Endothelial cell of umbilical vein (primary cell): ENCODE results near the gene SLC25A48. TPM values are rescaled to one million over a fixed set of nuclear protein-coding genes. Genes with fewer than 3 reads are reported as not detected.

ENCODE experiments used
- BruUV-seq: library from RNA; stranded (reverse); fragments of 400-500 nt; replicated peaks from 2 replicates; lab custom pipeline; 2021; lab: Mats Ljungman, UMichigan
- CTCF ChIA-PET: fragments of 300-600, 350-600 bp; sonication (Branson Sonifier 250); formaldehyde crosslinking; loops from one replicate; lab custom pipeline; 2021; ENCODE audit warnings: antibody characterized with exemption, inconsistent platforms; lab: Charles Lee
- POLR2A ChIA-PET: fragments of 300-600, 350-600 bp; sonication (Branson Sonifier 250); formaldehyde crosslinking; loops from one replicate; lab custom pipeline; 2021; ENCODE audit warnings: antibody characterized with exemption, inconsistent platforms; lab: Charles Lee
- DNase-seq: peaks from one replicate; pipeline ENCODE4 v3.0.0-alpha.2; 2011; ENCODE audit warnings: low read depth, low spot score
- FAIRE-seq: peaks from 2 replicates; lab custom pipeline; 2011; peaks lifted over from hg19 to GRCh38; lab: Jason Lieb, UNC
- H2AFZ ChIP-seq: 2 replicates; pipeline ENCODE4 v1.6.0; 2012; ENCODE audit warnings: low read depth, low read length, control low read depth, inconsistent platforms
- H3K27ac ChIP-seq: 2 replicates; pipeline ENCODE4 v1.5.1; 2011; ENCODE audit warnings: low read depth, mild to moderate bottlenecking, control low read depth, low read length, moderate library complexity; ENCODE audit not compliant: insufficient read depth
- H3K27me3 ChIP-seq, 2 experiments: 2 replicates each; pipeline versions ENCODE4 v1.6.0 to v1.6.1; 2011; ENCODE audit warnings: low read length in 2 of 2, mixed read lengths in 1 of 2; ENCODE audit not compliant: control insufficient read depth in 2 of 2, insufficient read depth in 2 of 2
- H3K36me3 ChIP-seq, 2 experiments: 2 replicates in 1 of 2; 3 replicates in 1 of 2; pipeline ENCODE4 v1.5.1; 2011; ENCODE audit warnings: low read length in 2 of 2, mild to moderate bottlenecking in 1 of 2, moderate library complexity in 1 of 2; ENCODE audit not compliant: control insufficient read depth in 2 of 2, insufficient read depth in 2 of 2; ENCODE audit errors: extremely low read depth in 1 of 2
- H3K4me1 ChIP-seq: 3 replicates; pipeline ENCODE4 v1.5.1; 2011; ENCODE audit warnings: mild to moderate bottlenecking, low read length; ENCODE audit not compliant: control insufficient read depth, insufficient read depth; ENCODE audit errors: extremely low read depth
- H3K4me2 ChIP-seq: 2 replicates; pipeline ENCODE4 v1.6.1; 2011; ENCODE audit warnings: low read length, control low read depth, mixed read lengths; ENCODE audit not compliant: insufficient read depth
- H3K4me3 ChIP-seq, 3 experiments: fragments of 200-600 bp in 1 of 3; sonication (generic), shearing (Covaris generic) in 1 of 3; replicated peaks in 1 of 3; 2 replicates each; pipeline ENCODE4 v1.5.1; 2011 to 2016; ENCODE audit warnings: control low read depth in 3 of 3, low read length in 3 of 3, mild to moderate bottlenecking in 2 of 3, inconsistent platforms in 1 of 3, low read depth in 1 of 3, moderate library complexity in 1 of 3; ENCODE audit not compliant: insufficient read depth in 1 of 3
- H3K79me2 ChIP-seq: 2 replicates; pipeline ENCODE4 v1.6.0; 2012; ENCODE audit warnings: low read length, inconsistent platforms; ENCODE audit not compliant: control insufficient read depth, insufficient read depth
- H3K9ac ChIP-seq: replicated peaks from 2 replicates; pipeline ENCODE3; 2011; ENCODE audit warnings: low read length, control low read depth; ENCODE audit not compliant: insufficient read depth; ENCODE audit errors: extremely low read depth
- H3K9me1 ChIP-seq: replicated peaks from 3 replicates; pipeline ENCODE4 v1.6.0; 2011; ENCODE audit warnings: mild to moderate bottlenecking, low read length; ENCODE audit not compliant: control insufficient read depth, insufficient read depth; ENCODE audit errors: extremely low read depth
- H3K9me3 ChIP-seq: replicated peaks from 2 replicates; pipeline ENCODE4 v1.5.1; 2012; ENCODE audit warnings: low read length, inconsistent platforms; ENCODE audit not compliant: control insufficient read depth, insufficient read depth
- H4K20me1 ChIP-seq: replicated peaks from 2 replicates; pipeline ENCODE3; 2011; ENCODE audit warnings: mild to moderate bottlenecking, low read length; ENCODE audit not compliant: control insufficient read depth, insufficient read depth; ENCODE audit errors: extremely low read depth
- EZH2 ChIP-seq: IDR thresholded peaks from 2 replicates; pipeline ENCODE4 v1.6.1; 2012; ENCODE audit warnings: borderline replicate concordance, low read depth, mild to moderate bottlenecking, moderate library complexity, low read length, inconsistent platforms; ENCODE audit not compliant: severe bottlenecking
- FOS ChIP-seq: IDR thresholded peaks from 2 replicates; pipeline ENCODE4 v1.6.1; 2011; ENCODE audit warnings: mild to moderate bottlenecking, low read length, moderate library complexity, borderline replicate concordance; ENCODE audit not compliant: insufficient read depth
- GATA2 ChIP-seq: IDR thresholded peaks from 2 replicates; pipeline ENCODE4 v1.7.0; 2011; ENCODE audit warnings: low read depth, mild to moderate bottlenecking, moderate library complexity, mixed read lengths, low read length; ENCODE audit not compliant: insufficient read length, insufficient read depth
- JUN ChIP-seq: IDR thresholded peaks from 2 replicates; pipeline ENCODE4 v1.6.1; 2011; ENCODE audit warnings: borderline replicate concordance, low read depth; ENCODE audit not compliant: insufficient read length, insufficient read depth
- MAX ChIP-seq: IDR thresholded peaks from 2 replicates; pipeline ENCODE4 v1.6.1; 2011; ENCODE audit not compliant: insufficient read depth, insufficient read length
- MYC ChIP-seq: IDR thresholded peaks from one replicate; pipeline ENCODE4 v1.6.1; 2011; ENCODE audit warnings: mild to moderate bottlenecking, low read depth, low read length
- POLR2A ChIP-seq: IDR thresholded peaks from 2 replicates; pipeline ENCODE4 v1.6.1; 2012; ENCODE audit warnings: low read depth, mild to moderate bottlenecking, control low read depth, low read length
- POLR2AphosphoS5 ChIP-seq: IDR thresholded peaks from 2 replicates; pipeline ENCODE4 v1.6.1; 2012; ENCODE audit warnings: low read depth, mild to moderate bottlenecking, control low read depth, low read length, moderate library complexity; ENCODE audit not compliant: insufficient read depth
- dilution Hi-C: fragments of 300-500 bp; cut with MboI; formaldehyde crosslinking; loops from one replicate; pipeline ENCODE4 v1.15.0; 2019; ENCODE audit warnings: low sequenced_read_pairs; ENCODE audit not compliant: extremely low pct_ligation_motif_present
- intact Hi-C: fragments of 100-400 bp; cut with micrococcal nuclease; formaldehyde crosslinking; loops from one replicate; pipeline ENCODE4 v1.10.0; 2022
- polyA plus RNA-seq, 4 experiments: library from polyadenylated mRNA; depleted of rRNA in 3 of 4; stranded (reverse) in 3 of 4; unstranded in 1 of 4; fragments of >200 nt; gene quantifications; 2 replicates each; pipeline versions ENCODE4 v1.2.1 to v1.2.3, GENCODE V29; 2011 to 2012; ENCODE audit warnings: missing spikeins in 1 of 4
- total RNA-seq: library from RNA; stranded (reverse); gene quantifications from 2 replicates; pipeline ENCODE4 v1.2.3, GENCODE V29; 2021
- TF ChIP-seq, protein P1 (sequence below), 2 donors: IDR thresholded peaks; 1 replicate in 1 of 2; 2 replicates in 1 of 2; pipeline ENCODE4 v1.5.1; 2011; ENCODE audit warnings: low read length in 2 of 2, mild to moderate bottlenecking in 2 of 2, moderate library complexity in 2 of 2, control low read depth in 1 of 2, inconsistent platforms in 1 of 2, low read depth in 1 of 2; ENCODE audit not compliant: insufficient read depth in 1 of 2; ENCODE audit errors: extremely low read depth in 1 of 2

The SLC25A48 gene
- total and polyA plus RNA-seq, 2 donors (not counting 3 experiments of a cell fraction or from before 2014, with no cell fraction given): not detected

- no peaks in the 10 kb centered on the region for H3K36me3 ChIP-seq
- H3K4me1 ChIP-seq: no peaks in the 10 kb centered on the region
- H3K79me2 ChIP-seq: no peaks in the 10 kb centered on the region
- no peak overlapping the region for H3K9ac ChIP-seq
- no peak overlapping the region for H3K4me3 ChIP-seq
- ChIA-PET CTCF (interaction anchor here (1.0 to 3.4 kb wide), 4 partner anchors 10 to 367 kb away, joined by 3 to 120 read pairs (median 6); no protein-coding TSS in a partner anchor), POLR2A (no interaction called here)
- peaks cover 12 to 22% of the 10 kb centered on the region in 2 experiments for H3K27me3 ChIP-seq
- no peak for FAIRE-seq
- no peak for TF ChIP-seq JUN
- TF ChIP-seq, protein P1, sequence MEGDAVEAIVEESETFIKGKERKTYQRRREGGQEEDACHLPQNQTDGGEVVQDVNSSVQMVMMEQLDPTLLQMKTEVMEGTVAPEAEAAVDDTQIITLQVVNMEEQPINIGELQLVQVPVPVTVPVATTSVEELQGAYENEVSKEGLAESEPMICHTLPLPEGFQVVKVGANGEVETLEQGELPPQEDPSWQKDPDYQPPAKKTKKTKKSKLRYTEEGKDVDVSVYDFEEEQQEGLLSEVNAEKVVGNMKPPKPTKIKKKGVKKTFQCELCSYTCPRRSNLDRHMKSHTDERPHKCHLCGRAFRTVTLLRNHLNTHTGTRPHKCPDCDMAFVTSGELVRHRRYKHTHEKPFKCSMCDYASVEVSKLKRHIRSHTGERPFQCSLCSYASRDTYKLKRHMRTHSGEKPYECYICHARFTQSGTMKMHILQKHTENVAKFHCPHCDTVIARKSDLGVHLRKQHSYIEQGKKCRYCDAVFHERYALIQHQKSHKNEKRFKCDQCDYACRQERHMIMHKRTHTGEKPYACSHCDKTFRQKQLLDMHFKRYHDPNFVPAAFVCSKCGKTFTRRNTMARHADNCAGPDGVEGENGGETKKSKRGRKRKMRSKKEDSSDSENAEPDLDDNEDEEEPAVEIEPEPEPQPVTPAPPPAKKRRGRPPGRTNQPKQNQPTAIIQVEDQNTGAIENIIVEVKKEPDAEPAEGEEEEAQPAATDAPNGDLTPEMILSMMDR (IDR thresholded peaks at IDR 0.05; ENCODE audit: extremely low read depth in 1 of 2, insufficient read depth in 1 of 2, low read depth in 1 of 2, low read length in 2 of 2): no peak
- TF ChIP-seq MAX: no peak
- TF ChIP-seq POLR2A: no peak
- no peak for TF ChIP-seq MYC
- no peak for TF ChIP-seq FOS
- no peak for TF ChIP-seq EZH2
- no peak for TF ChIP-seq POLR2AphosphoS5
- no peak for TF ChIP-seq GATA2
- H3K27ac ChIP-seq: no peak overlapping the region
- no peaks in the 10 kb centered on the region for H3K9me3 ChIP-seq
- BruUV-seq: no TSS peak
- no peak overlapping the region for H2AFZ ChIP-seq
- dilution Hi-C loops: loop anchor here (25.0 kb wide), 2 partner anchors 96 to 246 kb away; partner anchors contain the start of gene CXCL14
- intact Hi-C loops: no loop called here
- H3K9me1 ChIP-seq: no peaks in the 10 kb centered on the region
- no peaks in the 10 kb centered on the region for H4K20me1 ChIP-seq
- H3K4me2 ChIP-seq: no peak overlapping the region
- DNase-seq: no peak
Observed at GRCh38 chr5:135832941-135833920, 1.2 kb upstream of the SLC25A48 start.
